ENCODE results near the gene UBE2QL1.

UBE2QL1 gene

GRCh38 chr5:6487081-6487480, 38.4 kb downstream of the UBE2QL1 start:
- TF ChIP-seq BACH2 (CRISPR knock-in tag; IDR thresholded peaks at IDR 0.05; ENCODE audit: borderline replicate concordance) = no peak
- no peak for TF ChIP-seq ZNF8 (CRISPR knock-in tag; IDR thresholded peaks at IDR 0.05)
- TF ChIP-seq ISL1 (CRISPR knock-in tag; IDR thresholded peaks at IDR 0.05) = no peak
- TF ChIP-seq ZC3H10 (CRISPR knock-in tag; IDR thresholded peaks at IDR 0.05) = no peak
- no peak for TF ChIP-seq ZNF565 (CRISPR knock-in tag; conservative IDR thresholded peaks at IDR 0.05; ENCODE audit: low read depth)
- no peak for TF ChIP-seq OSR1 (CRISPR knock-in tag; IDR thresholded peaks at IDR 0.05)
- no peak for TF ChIP-seq CSDC2 (CRISPR knock-in tag; IDR thresholded peaks at IDR 0.05)
- no peak for TF ChIP-seq ZNF70 (CRISPR knock-in tag; IDR thresholded peaks at IDR 0.05)
- no peak for TF ChIP-seq POU6F1 (CRISPR knock-in tag; IDR thresholded peaks at IDR 0.05; ENCODE audit: borderline replicate concordance, low read depth)
- no peak for TF ChIP-seq PPARA (CRISPR knock-in tag; IDR thresholded peaks at IDR 0.05; ENCODE audit: borderline replicate concordance)
- no peak for TF ChIP-seq TSHZ2 (CRISPR knock-in tag; IDR thresholded peaks at IDR 0.05)
- ATAC-seq = no peak

GRCh38 chr5:6488021-6488420, 39.4 kb downstream of the UBE2QL1 start:
- TF ChIP-seq CSRNP3 (CRISPR knock-in tag; IDR thresholded peaks at IDR 0.05) (no peak), ZC3H10 (CRISPR knock-in tag; IDR thresholded peaks at IDR 0.05) (no peak), ARNTL (CRISPR knock-in tag; IDR thresholded peaks at IDR 0.05; ENCODE audit: borderline replicate concordance, low read depth) (no peak), GLIS3 (CRISPR knock-in tag; IDR thresholded peaks at IDR 0.05) (no peak), TSHZ2 (CRISPR knock-in tag; IDR thresholded peaks at IDR 0.05) (no peak), ZFP30 (CRISPR knock-in tag; IDR thresholded peaks at IDR 0.05) (no peak), POU6F1 (CRISPR knock-in tag; IDR thresholded peaks at IDR 0.05; ENCODE audit: borderline replicate concordance, low read depth) (no peak), SNAI2 (CRISPR knock-in tag; IDR thresholded peaks at IDR 0.05) (no peak), ZNF70 (CRISPR knock-in tag; IDR thresholded peaks at IDR 0.05) (no peak), BACH2 (CRISPR knock-in tag; IDR thresholded peaks at IDR 0.05; ENCODE audit: borderline replicate concordance) (no peak), ZNF565 (CRISPR knock-in tag; conservative IDR thresholded peaks at IDR 0.05; ENCODE audit: low read depth) (no peak), TOX (CRISPR knock-in tag; IDR thresholded peaks at IDR 0.05; ENCODE audit: borderline replicate concordance) (no peak), CSDC2 (CRISPR knock-in tag; IDR thresholded peaks at IDR 0.05) (no peak), TCF4 (CRISPR knock-in tag; IDR thresholded peaks at IDR 0.05; ENCODE audit: borderline replicate concordance) (no peak), RARB (CRISPR knock-in tag; IDR thresholded peaks at IDR 0.05) (no peak)
- ATAC-seq = no peak

- no peak for ATAC-seq
- TF ChIP-seq TSHZ2 (CRISPR knock-in tag; IDR thresholded peaks at IDR 0.05) = no peak
- no peak for TF ChIP-seq POU6F1 (CRISPR knock-in tag; IDR thresholded peaks at IDR 0.05; ENCODE audit: borderline replicate concordance, low read depth)
- TF ChIP-seq SNAI2 (CRISPR knock-in tag; IDR thresholded peaks at IDR 0.05) = no peak
- TF ChIP-seq TCF4 (CRISPR knock-in tag; IDR thresholded peaks at IDR 0.05; ENCODE audit: borderline replicate concordance) = no peak
- TF ChIP-seq OSR1 (CRISPR knock-in tag; IDR thresholded peaks at IDR 0.05) = no peak
- no peak for TF ChIP-seq ZNF70 (CRISPR knock-in tag; IDR thresholded peaks at IDR 0.05)
- TF ChIP-seq ISL1 (CRISPR knock-in tag; IDR thresholded peaks at IDR 0.05) = no peak
Observed at GRCh38 chr5:6489643-6490185, 41.1 kb downstream of the UBE2QL1 start.
